PFSK-1 (cell line): ENCODE data around the gene PTPN22.

Experiments
- FOXP2 ChIP-seq: optimal IDR thresholded peaks from 2 replicates; pipeline ENCODE3; 2011; ENCODE audit warnings: borderline replicate concordance, control low read depth, inconsistent platforms; ENCODE audit not compliant: insufficient read depth; ENCODE audit errors: extremely low read length, extremely low read depth
- POLR2AphosphoS5 ChIP-seq: IDR thresholded peaks from 2 replicates; pipeline ENCODE4 v1.6.1; 2012; ENCODE audit warnings: low read depth, mild to moderate bottlenecking, control low read depth, low read length, moderate library complexity
- REST ChIP-seq, 2 experiments: IDR thresholded peaks; 2 replicates each; pipeline versions ENCODE4 v1.6.1 to v1.8.0; 2011 to 2012; ENCODE audit warnings: low read depth in 2 of 2, low read length in 2 of 2, control low read depth in 1 of 2, inconsistent platforms in 1 of 2, mild to moderate bottlenecking in 1 of 2, moderate library complexity in 1 of 2; ENCODE audit not compliant: insufficient read depth in 1 of 2
- SIN3A ChIP-seq: IDR thresholded peaks from 2 replicates; pipeline ENCODE4 v1.6.1; 2012; ENCODE audit warnings: mild to moderate bottlenecking, low read length, moderate library complexity, borderline replicate concordance; ENCODE audit not compliant: insufficient read depth
- TAF1 ChIP-seq: IDR thresholded peaks from 2 replicates; pipeline ENCODE4 v1.6.1; 2012; ENCODE audit warnings: low read length, control low read depth, borderline replicate concordance; ENCODE audit not compliant: insufficient read depth

PTPN22 gene

DNA sequence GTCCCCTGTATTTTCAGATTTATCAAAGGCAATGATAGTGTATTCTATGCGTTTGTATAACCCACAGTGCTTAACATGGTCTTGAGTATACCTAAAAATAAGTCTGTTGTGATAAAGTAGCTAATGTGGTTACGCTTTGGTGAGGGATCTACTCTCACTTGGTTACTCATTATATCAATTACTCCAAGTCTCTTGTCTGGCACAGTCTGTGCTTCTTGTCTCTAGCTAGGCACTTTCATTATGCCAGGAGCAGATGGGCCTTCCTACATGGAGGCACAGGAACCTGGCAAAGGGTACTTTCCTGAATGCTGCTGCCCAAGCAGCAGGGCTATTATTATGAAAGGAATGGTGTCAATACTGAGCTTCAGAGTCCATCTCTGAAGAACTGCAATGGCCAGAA is 4.2 kb upstream of the PTPN22 start:
- no peak for TF ChIP-seq REST (IDR thresholded peaks at IDR 0.05; ENCODE audit: insufficient read depth in 1 of 2, low read depth in 2 of 2, low read length in 2 of 2)
- no peak for TF ChIP-seq POLR2AphosphoS5
- no peak for TF ChIP-seq FOXP2
- no peak for TF ChIP-seq TAF1
- no peak for TF ChIP-seq SIN3A

GRCh38 chr1:113874012-113874879 is 2.7 kb upstream of the PTPN22 start:
- TF ChIP-seq REST (IDR thresholded peaks at IDR 0.05; ENCODE audit: insufficient read depth in 1 of 2, low read depth in 2 of 2, low read length in 2 of 2) (no peak), POLR2AphosphoS5 (no peak), TAF1 (no peak), SIN3A (no peak), FOXP2 (no peak)

- no peak for TF ChIP-seq SIN3A
- TF ChIP-seq POLR2AphosphoS5 = no peak
These were observed 865 bp upstream of the PTPN22 start for GRCh38 chr1:113872219-113872935.

DNA sequence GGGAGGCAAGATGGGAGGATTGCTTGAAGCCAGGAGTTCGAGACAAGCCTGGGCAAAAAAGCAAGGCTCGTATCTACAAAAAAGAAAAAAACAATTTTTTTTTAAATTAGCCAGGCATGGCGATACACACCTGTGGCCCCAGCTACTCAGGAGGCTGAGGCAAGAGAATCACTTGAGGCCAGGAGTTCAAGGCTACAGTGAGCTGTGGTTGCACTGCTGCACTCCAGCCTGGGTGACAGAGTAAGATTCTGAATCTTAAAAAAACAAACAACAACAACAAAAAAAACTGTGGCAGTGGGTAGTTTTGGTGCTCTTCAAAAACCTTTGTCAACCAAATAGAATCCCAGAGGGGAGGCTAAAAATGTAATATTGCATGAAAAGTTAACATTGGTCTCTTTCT is 734 bp downstream of the PTPN22 start:
- no peak for TF ChIP-seq SIN3A

DNA sequence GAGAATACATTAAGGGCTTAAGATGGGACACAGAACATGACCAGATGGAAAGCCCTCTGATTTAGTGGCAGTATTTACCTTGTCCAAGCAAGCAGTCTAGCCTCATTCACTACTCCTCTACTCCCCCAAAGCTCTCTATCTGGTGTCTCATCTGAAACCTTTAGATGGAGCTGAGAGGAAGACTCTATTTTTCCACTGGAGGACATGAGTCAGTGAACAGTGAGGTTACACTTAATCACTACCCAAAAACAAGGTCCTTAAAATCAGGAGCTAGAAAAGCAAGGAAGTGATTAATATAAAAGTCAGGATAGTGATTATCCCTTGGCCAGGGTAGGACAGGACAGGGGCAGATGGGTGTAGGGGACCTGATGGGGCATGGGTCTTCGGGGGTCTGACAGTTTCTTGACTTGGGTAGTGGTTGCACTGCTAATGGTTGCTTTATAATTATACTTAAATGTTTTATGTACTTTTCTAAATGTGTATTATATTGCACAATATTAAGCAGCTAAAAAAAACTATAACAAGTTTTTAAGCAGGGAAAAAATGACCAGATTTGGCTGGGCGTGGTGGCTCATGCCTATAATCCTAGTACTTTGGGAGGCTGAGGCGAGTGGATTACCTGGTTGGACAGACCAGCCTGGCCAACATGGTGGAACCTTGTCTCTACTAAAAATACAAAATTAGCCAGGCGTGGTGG is 3.0 kb downstream of the PTPN22 start:
- TF ChIP-seq SIN3A (no peak), TAF1 (no peak), FOXP2 (no peak), POLR2AphosphoS5 (no peak), REST (IDR thresholded peaks at IDR 0.05; ENCODE audit: insufficient read depth in 1 of 2, low read depth in 2 of 2, low read length in 2 of 2) (no peak)

GRCh38 chr1:113861641-113862040 is 9.9 kb downstream of the PTPN22 start:
- TF ChIP-seq SIN3A (no peak), REST (IDR thresholded peaks at IDR 0.05; ENCODE audit: insufficient read depth in 1 of 2, low read depth in 2 of 2, low read length in 2 of 2) (no peak), FOXP2 (no peak), TAF1 (no peak), POLR2AphosphoS5 (no peak)
